ENCODE measurements around the gene RPP25L. TPM values are rescaled to one million over a fixed set of nuclear protein-coding genes. Genes with fewer than 3 reads are reported as not detected.

RPP25L gene
- 28.7 and 30.6 TPM in 2 replicates for total RNA-seq

DNA sequence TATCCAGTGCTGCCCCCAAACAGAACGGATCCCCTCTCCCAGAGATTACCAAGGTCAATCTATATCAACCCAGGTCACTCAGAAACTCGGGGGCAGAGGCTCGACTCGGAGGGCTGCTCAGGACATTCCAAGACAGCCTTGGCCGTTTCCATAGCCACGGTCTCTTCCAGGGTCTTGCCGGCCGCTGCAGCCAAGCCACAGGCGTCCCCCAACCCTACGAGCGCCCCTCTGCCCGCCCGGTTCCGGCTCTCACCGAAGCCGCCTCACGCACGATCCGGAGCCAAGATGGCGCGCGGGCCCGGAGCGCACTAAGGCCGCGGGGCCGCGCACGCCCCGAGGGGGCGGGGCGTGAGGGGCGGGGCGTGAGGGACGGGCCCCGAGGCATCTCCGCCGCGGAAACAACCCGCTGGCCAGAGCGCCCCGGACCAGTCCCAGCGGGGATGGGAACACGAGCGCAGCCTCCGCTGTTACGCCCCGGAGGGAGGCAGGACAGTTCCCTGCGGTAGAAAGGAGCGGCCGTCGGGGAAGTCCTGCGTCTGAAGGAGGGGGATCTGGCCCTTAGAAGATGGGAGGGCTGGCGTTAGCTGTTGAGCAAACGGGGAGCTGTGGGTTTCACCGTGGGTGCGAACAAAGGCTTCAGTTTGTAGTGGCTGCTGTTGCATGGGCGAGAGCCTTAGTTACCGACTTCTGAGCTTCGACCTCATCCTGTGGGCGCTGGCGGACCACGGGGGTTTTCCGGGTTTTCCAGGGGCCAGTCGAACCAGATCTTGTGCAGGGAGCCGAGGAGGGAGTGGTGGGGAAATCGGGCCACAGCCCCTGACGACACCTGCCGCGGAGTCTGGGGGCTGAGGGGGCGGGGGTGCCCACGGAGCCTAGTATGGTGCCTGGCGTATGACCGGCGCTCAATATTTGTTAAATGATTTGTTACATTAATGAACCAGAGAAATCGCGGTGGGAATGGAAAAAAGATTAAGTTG, at the start of gene RPP25L:
TSS of gene RPP25L (minus strand) at position 287 of the 977 bp plus-strand sequence. CDS start 801 bp downstream, outside the sequence.

DNA sequence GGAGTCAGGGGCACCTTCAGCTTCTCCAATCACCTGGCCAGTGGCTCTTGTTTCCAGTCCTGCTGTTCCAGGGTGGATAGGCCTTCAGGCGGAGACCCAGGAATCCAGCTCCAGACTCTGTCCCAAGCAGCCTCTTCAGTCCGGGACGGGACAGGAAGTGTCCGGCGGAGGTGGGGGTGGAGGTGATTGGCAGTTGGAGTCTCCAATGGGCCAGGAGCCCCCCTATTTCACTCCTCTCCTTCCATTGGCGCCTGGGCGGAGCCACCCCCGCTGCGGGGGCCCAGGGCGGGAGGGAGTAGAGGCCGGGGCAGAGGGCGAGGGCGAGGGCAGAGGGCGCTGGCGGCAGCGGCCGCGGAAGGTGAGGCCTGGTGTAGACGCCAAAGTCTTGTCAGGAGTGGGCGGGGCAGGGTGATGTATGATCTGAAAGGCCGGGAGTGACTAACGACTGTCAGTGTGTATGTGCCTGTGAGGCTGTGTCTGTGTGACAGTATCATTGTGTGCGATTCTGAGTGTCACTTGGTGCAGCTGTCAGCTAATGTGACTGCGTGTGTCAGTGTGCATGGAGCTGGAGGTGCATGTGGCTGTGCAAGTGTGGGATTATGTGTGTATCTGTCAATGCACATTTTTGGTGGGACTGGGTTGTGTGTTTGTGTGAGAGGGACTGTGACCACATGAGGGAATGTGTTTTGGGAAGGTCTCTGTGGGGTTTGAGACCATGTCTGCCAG, 40.1 kb upstream of the RPP25L start, which contains the start of gene IL11RA:
TSS of gene IL11RA (plus strand) at position 310 of the 726 bp plus-strand sequence. CDS start 3,033 bp downstream, outside the sequence.

GRCh38 chr9:34646211-34647083, 34.5 kb upstream of the RPP25L start, which contains the start of gene GALT:
TSS of gene GALT (plus strand) at chr9:34646675. CDS start at chr9:34646705, 30 bp downstream.

DNA sequence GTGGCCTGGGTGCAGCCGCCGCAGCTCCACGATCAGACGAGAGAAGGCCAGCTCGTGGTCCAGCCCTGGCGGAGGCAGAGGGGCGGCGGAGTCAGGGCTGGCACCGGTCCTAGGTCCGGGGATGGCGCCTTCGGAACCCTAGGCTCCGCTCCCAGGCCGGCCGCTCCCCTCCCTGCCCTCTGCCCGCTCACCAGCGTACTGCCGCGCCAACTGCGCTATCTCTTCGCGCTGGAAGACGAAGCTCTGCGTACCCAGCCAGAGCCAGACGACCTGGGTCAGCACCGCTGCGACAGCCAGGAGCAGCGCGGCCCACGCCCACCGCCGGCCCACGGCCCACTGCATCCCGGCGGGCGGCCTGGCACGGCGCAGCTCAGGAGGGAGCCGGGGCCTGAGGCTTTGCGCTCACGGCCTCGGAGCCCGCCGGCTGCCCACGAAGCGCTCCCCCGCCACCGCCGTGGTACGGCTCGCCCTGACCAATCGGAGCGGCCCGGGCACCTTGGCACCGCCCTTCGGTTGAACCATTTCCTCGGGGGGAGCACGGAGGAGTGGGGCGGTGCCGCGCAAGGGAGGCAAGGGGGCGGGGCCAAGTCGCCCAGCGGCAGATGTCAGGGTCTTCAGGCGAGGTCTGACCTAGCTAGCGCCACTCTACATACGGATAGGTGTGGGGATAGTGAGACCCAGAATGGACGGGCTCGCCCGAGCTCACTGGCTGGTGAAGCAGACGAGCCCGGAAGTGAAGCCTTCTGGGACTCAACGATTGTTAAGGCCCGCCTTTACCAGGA, 25.6 kb upstream of the RPP25L start, which contains the start of gene SIGMAR1:
TSS of gene SIGMAR1 (minus strand) at position 432 of the 782 bp plus-strand sequence. CDS start at position 342, 90 bp downstream.

GRCh38 chr9:34628656-34629490, 17.0 kb upstream of the RPP25L start, which contains the start of gene ARID3C:
TSS of gene ARID3C (minus strand) at chr9:34629066. CDS start at chr9:34628014, 1,052 bp downstream.

GRCh38 chr9:34620061-34620994, 8.4 kb upstream of the RPP25L start, which contains the start of gene DCTN3:
TSS of gene DCTN3 (minus strand) at chr9:34620495. CDS start at chr9:34620464, 31 bp downstream.

GRCh38 chr9:34589636-34590380, 22.1 kb downstream of the RPP25L start, which contains the start of gene CNTFR:
TSS of gene CNTFR (minus strand) at chr9:34589724. CDS start at chr9:34568981, 20,743 bp downstream.

Other genes with a start within 250 kb of the RPP25L start
- 0.66 and 1.2 TPM in 2 replicates for gene MYORG, start 235.2 kb downstream of the RPP25L start, total RNA-seq
- gene FAM219A, start 153.5 kb downstream of the RPP25L start, total RNA-seq: 6.6 and 8.5 TPM in 2 replicates
- 0.11 and 0.12 TPM in 2 replicates for gene DNAI1, start 153.3 kb downstream of the RPP25L start, total RNA-seq
- gene ENHO, start 89.1 kb downstream of the RPP25L start, total RNA-seq: not detected in 2 replicates
- not detected in 2 replicates for gene CNTFR, start 22.4 kb downstream of the RPP25L start, total RNA-seq
- 98.2 and 136 TPM in 2 replicates for gene DCTN3, start 8.4 kb upstream of the RPP25L start, total RNA-seq
- gene ARID3C, start 17.0 kb upstream of the RPP25L start, total RNA-seq: 0.12 and 0.22 TPM in 2 replicates
- gene SIGMAR1, start 25.7 kb upstream of the RPP25L start, total RNA-seq: 87.6 and 95.2 TPM in 2 replicates
- gene GALT, start 34.6 kb upstream of the RPP25L start, total RNA-seq: 21.8 and 28.1 TPM in 2 replicates
- gene IL11RA, start 40.1 kb upstream of the RPP25L start, total RNA-seq: 5.8 and 8.0 TPM in 2 replicates
- 0.11 TPM in 1 of 2 replicates, not detected in the other for gene CCL27, start 50.6 kb upstream of the RPP25L start, total RNA-seq
- gene CCL19, start 79.2 kb upstream of the RPP25L start, total RNA-seq: not detected in 2 replicates
- not detected in 2 replicates for gene CCL21, start 98.0 kb upstream of the RPP25L start, total RNA-seq